OCI-LY7 (cell line): ENCODE data around the gene TMC8. TPM values are rescaled to one million over a fixed set of nuclear protein-coding genes. Genes with fewer than 3 reads are reported as not detected.

Experiments
- BruUV-seq: library from RNA; stranded (reverse); fragments of 400-500 nt; replicated peaks from 2 replicates; lab custom pipeline; 2021; lab: Mats Ljungman, UMichigan
- CTCF ChIA-PET: fragments of 300-600 bp; sonication (Branson Sonifier 250); formaldehyde crosslinking; loops from one replicate; lab custom pipeline; 2022; ENCODE audit warnings: antibody characterized with exemption; ENCODE audit not compliant: unreplicated experiment; lab: Charles Lee
- POLR2A ChIA-PET: fragments of 300-600 bp; sonication (Branson Sonifier 250); formaldehyde crosslinking; loops from one replicate; lab custom pipeline; 2022; ENCODE audit warnings: antibody characterized with exemption; lab: Charles Lee
- DNase-seq: peaks from one replicate; pipeline ENCODE4 v3.0.0-alpha.2; 2015; ENCODE audit warnings: low spot score
- H2AFZ ChIP-seq: fragments of 200-600 bp; sonication (generic), shearing (Covaris generic); 2 replicates; pipeline ENCODE4 v1.6.1; 2014; ENCODE audit warnings: mild to moderate bottlenecking, antibody characterized with exemption, low read length, moderate library complexity
- H3K27ac ChIP-seq: fragments of 200-600 bp; sonication (generic); 2 replicates; pipeline ENCODE4 v1.5.1; 2014; ENCODE audit warnings: mixed run types, low read depth, mild to moderate bottlenecking, moderate library complexity, low read length, inconsistent platforms; ENCODE audit not compliant: poor library complexity, severe bottlenecking
- H3K36me3 ChIP-seq: fragments of 200-600 bp; sonication (generic); 2 replicates; pipeline ENCODE4 v1.6.1; 2014; ENCODE audit warnings: mild to moderate bottlenecking, antibody characterized with exemption, low read length, moderate library complexity, mixed read lengths; ENCODE audit not compliant: insufficient read depth
- H3K4me1 ChIP-seq: fragments of 200-600 bp; sonication (generic); 2 replicates; pipeline ENCODE4 v1.5.1; 2014; ENCODE audit warnings: mild to moderate bottlenecking, low read length; ENCODE audit not compliant: insufficient read depth, poor library complexity, severe bottlenecking
- H3K4me2 ChIP-seq: fragments of 200-600 bp; sonication (generic); 2 replicates; pipeline ENCODE4 v1.6.1; 2014; ENCODE audit warnings: mild to moderate bottlenecking, low read length
- H3K4me3 ChIP-seq: fragments of 200-600 bp; sonication (generic); 2 replicates; pipeline ENCODE4 v1.5.1; 2014; ENCODE audit warnings: mild to moderate bottlenecking, low read depth, low read length; ENCODE audit not compliant: poor library complexity, severe bottlenecking
- H3K79me2 ChIP-seq: fragments of 200-600 bp; sonication (generic); 2 replicates; pipeline ENCODE4 v1.6.1; 2016; ENCODE audit warnings: low read depth, mild to moderate bottlenecking, low read length, moderate library complexity, mixed read lengths; ENCODE audit not compliant: insufficient read depth
- H3K9me2 ChIP-seq: fragments of 200-600 bp; sonication (generic); 2 replicates; pipeline ENCODE4 v1.6.1; 2016; ENCODE audit warnings: mild to moderate bottlenecking, low read length, mixed read lengths; ENCODE audit not compliant: insufficient read depth
- H3K9me3 ChIP-seq: fragments of 200-600 bp; sonication (generic); 2 replicates; pipeline ENCODE4 v1.6.1; 2014; ENCODE audit warnings: mild to moderate bottlenecking, mixed run types, low read length, mixed read lengths
- H4K20me1 ChIP-seq: fragments of 200-600 bp; sonication (generic); 2 replicates; pipeline ENCODE4 v1.6.1; 2014; ENCODE audit warnings: mild to moderate bottlenecking, antibody characterized with exemption, low read length, moderate library complexity, mixed read lengths; ENCODE audit not compliant: insufficient read depth
- CTCF ChIP-seq: fragments of 200-600 bp; sonication (generic); conservative IDR thresholded peaks from 2 replicates; pipeline ENCODE4 v1.5.1; 2014; ENCODE audit warnings: mild to moderate bottlenecking, antibody characterized with exemption, low read length, moderate library complexity, mixed read lengths
- EZH2phosphoT487 ChIP-seq: fragments of 200-600 bp; sonication (generic); IDR thresholded peaks from 2 replicates; pipeline ENCODE4 v1.6.1; 2018; ENCODE audit warnings: low read depth, borderline replicate concordance, mild to moderate bottlenecking, mixed run types, antibody characterized with exemption, low read length, moderate library complexity, mixed read lengths
- intact Hi-C: fragments of 100-400 bp; cut with micrococcal nuclease; formaldehyde crosslinking; loops from one replicate; pipeline ENCODE4 v1.10.0; 2022; ENCODE audit not compliant: unreplicated experiment
- total RNA-seq, 2 experiments: library from RNA; depleted of rRNA in 1 of 2; stranded (reverse); fragments of >200 nt in 1 of 2; shearing (Covaris generic) in 1 of 2; gene quantifications; 2 replicates each; pipeline ENCODE4 v1.2.3, GENCODE V29; 2014 to 2022

The TMC8 gene
- total RNA-seq, 2 experiments from 2014 or later: 83.8 to 236 TPM

GRCh38 chr17:78130090-78130436 is 508 bp upstream of the TMC8 start:
- TF ChIP-seq EZH2phosphoT487 (no peak), CTCF (no peak)
- H3K4me1 ChIP-seq: peaks cover 81% of the 10 kb centered on the region
- ChIA-PET POLR2A (interaction anchor here (1.0 to 1.7 kb wide), 8 partner anchors 10 to 172 kb away, joined by 3 to 5 read pairs (median 4); partner anchors contain the start of gene TNRC6C), CTCF (interaction anchor here (1.0 to 1.1 kb wide), 2 partner anchors 22 to 57 kb away, joined by 4 to 5 read pairs; partner anchors contain the start of genes AFMID and TK1)
- H3K4me2 ChIP-seq: peak overlapping the region; percentile 96
- H4K20me1 ChIP-seq: 0 out of 2 replicates have a peak, but pooled peaks cover 4% of the 10 kb centered on the region
- intact Hi-C loops: loop anchor here (5.0 kb wide), 2 partner anchors 122 to 1643 kb away; no protein-coding TSS in a partner anchor
- H3K4me3 ChIP-seq: peak overlapping the region; percentile 81
- peaks cover 24% of the 10 kb centered on the region for H3K36me3 ChIP-seq
- BruUV-seq: no TSS peak
- peaks cover 15% of the 10 kb centered on the region; the same call in 1 of the 2 replicates for H3K79me2 ChIP-seq
- peak; percentile 40 for DNase-seq
- H3K9me3 ChIP-seq: no peaks in the 10 kb centered on the region
- no peaks in the 10 kb centered on the region for H3K9me2 ChIP-seq
- H2AFZ ChIP-seq: no peak overlapping the region
- peak overlapping the region; percentile 91 for H3K27ac ChIP-seq

- H3K4me2 ChIP-seq: peak overlapping the region; percentile 96
- TF ChIP-seq EZH2phosphoT487 (no peak), CTCF (peak; percentile 52)
- DNase-seq: peak; percentile 70
- peaks cover 15% of the 10 kb centered on the region; the same call in 1 of the 2 replicates for H3K79me2 ChIP-seq
- CTCF ChIA-PET: interaction anchor here (0.6 to 1.1 kb wide), 2 partner anchors 21 to 108 kb away, joined by 3 to 5 read pairs; no protein-coding TSS in a partner anchor
- BruUV-seq: TSS peak; percentile 19
- no peaks in the 10 kb centered on the region for H3K9me2 ChIP-seq
- H4K20me1 ChIP-seq: 0 out of 2 replicates have a peak, but pooled peaks cover 4% of the 10 kb centered on the region
- H3K9me3 ChIP-seq: no peaks in the 10 kb centered on the region
- POLR2A ChIA-PET: interaction anchor here (0.6 to 1.2 kb wide), 5 partner anchors 12 to 667 kb away, joined by 3 to 5 read pairs (median 4); no protein-coding TSS in a partner anchor
- H3K4me3 ChIP-seq: peak overlapping the region; percentile 81
- intact Hi-C loops: loop anchor here (5.0 kb wide), 2 partner anchors 121 to 1644 kb away; no protein-coding TSS in a partner anchor
- H3K36me3 ChIP-seq: peaks cover 37% of the 10 kb centered on the region
- H2AFZ ChIP-seq: no peak overlapping the region
- peaks cover 67% of the 10 kb centered on the region for H3K4me1 ChIP-seq
- peak overlapping the region; percentile 91 for H3K27ac ChIP-seq
Observed at GRCh38 chr17:78131172-78132083, 857 bp downstream of the TMC8 start.
